ENCODE results near the gene NOL9. TPM values are rescaled to one million over a fixed set of nuclear protein-coding genes. Genes with fewer than 3 reads are reported as not detected.

Gene NOL9
- total and polyA plus RNA-seq, 9 of the 15 experiments (the other 6 are each of a cell fraction or from before 2014, with no cell fraction given) = 5.6 to 76.5 (median 47.3) TPM

DNA sequence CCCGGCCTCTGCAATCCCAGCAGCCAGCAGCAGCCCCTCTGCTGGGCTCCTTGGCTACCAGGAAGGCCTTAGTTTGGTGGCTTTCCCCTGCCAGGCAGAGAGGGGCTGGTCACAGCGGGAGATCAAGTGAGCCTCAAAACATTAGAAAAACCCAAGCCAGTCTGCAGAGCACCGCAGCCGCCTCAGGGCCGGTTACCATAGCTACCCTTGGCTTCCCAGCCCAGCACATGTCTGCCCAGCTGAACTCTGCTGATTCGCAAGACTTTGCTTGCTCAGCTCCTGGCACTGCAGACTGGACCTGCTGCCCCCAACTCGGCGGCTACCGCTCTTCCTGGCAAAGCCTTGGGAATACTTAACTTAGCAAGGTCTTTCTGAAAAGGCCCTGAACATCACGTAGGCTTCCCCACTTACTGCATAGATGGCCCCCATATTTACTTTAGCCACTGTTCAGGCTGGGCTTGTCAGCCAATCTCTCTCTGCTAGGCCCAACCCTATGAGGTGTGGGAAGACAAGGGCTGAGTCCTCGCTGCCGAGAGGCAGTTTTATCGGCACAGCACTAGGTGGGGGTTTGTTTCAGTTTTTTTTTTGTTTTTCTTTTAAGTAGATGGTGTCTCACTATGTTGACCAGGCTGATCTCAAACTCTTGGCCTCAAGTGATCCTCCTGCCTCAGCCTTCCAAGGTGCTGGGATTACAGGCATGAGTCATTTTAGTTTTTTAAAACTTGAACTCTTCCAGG is 34.2 kb downstream of the NOL9 start (continued):
- TF ChIP-seq, protein P1, sequence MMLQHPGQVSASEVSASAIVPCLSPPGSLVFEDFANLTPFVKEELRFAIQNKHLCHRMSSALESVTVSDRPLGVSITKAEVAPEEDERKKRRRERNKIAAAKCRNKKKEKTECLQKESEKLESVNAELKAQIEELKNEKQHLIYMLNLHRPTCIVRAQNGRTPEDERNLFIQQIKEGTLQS (IDR thresholded peaks at IDR 0.05) = peak; percentile 19; the same call in 1 of the 2 replicates
- TF ChIP-seq, protein P1 (CRISPR knock-in tag; conservative IDR thresholded peaks at IDR 0.05) = no peak
- TF ChIP-seq POLR2AphosphoS5 (IDR thresholded peaks at IDR 0.05; ENCODE audit: control insufficient read depth, insufficient read depth, low read depth, low read length) (peak; percentile 35; the same call in 1 of the 2 replicates), CHD4 (IDR thresholded peaks at IDR 0.05; ENCODE audit: insufficient read depth, insufficient replicate concordance, low read depth, low read length, poor library complexity, severe bottlenecking) (no peak), SREBF2 (CRISPR knock-in tag; IDR thresholded peaks at IDR 0.05) (no peak), DNMT1 (IDR thresholded peaks at IDR 0.05) (no peak)
- TF ChIP-seq, protein P2, sequence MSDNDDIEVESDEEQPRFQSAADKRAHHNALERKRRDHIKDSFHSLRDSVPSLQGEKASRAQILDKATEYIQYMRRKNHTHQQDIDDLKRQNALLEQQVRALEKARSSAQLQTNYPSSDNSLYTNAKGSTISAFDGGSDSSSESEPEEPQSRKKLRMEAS (CRISPR knock-in tag; IDR thresholded peaks at IDR 0.05) = peak; percentile 44
- TF ChIP-seq, protein P3, sequence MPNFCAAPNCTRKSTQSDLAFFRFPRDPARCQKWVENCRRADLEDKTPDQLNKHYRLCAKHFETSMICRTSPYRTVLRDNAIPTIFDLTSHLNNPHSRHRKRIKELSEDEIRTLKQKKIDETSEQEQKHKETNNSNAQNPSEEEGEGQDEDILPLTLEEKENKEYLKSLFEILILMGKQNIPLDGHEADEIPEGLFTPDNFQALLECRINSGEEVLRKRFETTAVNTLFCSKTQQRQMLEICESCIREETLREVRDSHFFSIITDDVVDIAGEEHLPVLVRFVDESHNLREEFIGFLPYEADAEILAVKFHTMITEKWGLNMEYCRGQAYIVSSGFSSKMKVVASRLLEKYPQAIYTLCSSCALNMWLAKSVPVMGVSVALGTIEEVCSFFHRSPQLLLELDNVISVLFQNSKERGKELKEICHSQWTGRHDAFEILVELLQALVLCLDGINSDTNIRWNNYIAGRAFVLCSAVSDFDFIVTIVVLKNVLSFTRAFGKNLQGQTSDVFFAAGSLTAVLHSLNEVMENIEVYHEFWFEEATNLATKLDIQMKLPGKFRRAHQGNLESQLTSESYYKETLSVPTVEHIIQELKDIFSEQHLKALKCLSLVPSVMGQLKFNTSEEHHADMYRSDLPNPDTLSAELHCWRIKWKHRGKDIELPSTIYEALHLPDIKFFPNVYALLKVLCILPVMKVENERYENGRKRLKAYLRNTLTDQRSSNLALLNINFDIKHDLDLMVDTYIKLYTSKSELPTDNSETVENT (CRISPR knock-in tag; IDR thresholded peaks at IDR 0.05) = 0 out of 2 replicates have a peak, but pooled peaks have one; percentile 5
